Measurements from ENCODE around the gene LYST.

DNA sequence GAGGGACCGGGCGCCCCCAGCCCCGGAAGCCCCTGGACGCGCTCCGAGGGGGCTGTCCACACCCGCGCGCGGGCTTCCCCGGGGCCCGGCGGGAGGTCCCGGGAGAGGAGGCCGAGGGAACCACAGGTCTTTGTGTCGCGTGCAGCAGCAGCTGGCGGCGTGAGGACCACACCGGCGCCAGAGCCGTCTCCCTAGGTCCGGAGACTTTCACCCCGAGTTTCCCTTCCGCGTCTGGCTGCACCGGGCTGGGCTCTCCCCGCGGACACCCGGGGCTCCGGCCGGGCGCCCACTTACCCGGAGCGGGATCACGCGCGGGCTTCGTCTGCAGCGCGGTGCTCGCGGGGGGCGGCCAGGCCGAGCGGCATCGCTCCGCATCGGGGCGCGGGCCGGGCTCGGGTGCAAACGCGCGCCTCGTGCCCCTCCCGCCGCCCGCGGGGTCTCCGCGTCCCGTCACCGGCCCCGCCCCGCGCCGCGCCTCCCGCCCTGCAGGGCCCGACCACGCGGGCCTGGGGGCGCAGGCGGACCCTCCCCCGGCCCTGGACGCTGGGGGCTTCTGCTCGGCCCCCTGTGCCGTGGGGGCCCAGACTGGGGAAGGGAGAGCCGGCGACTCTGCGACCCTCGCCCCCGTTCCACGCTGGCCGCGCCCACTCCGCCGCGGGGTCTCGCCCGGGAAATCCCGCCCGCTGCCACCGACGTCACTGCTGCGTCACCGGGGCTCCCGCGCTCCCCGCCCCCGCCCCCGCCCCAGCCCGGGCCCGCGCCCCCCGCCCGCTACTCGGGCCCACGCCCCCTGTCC is 217.1 kb downstream of the LYST start, which contains the start of gene GNG4:
- TF ChIP-seq POLR2AphosphoS5 (IDR thresholded peaks at IDR 0.05) (no peak), POLR2A (IDR thresholded peaks at IDR 0.05) (no peak), CTCF (IDR thresholded peaks at IDR 0.05) (no peak)
